ENCODE data around the gene ATP2A3.

The ATP2A3 gene

GRCh38 chr17:3970668-3971067, 6.4 kb upstream of the ATP2A3 start:
- DNase-seq: no peak

- no peak for DNase-seq
Measured at GRCh38 chr17:3969963-3970362, 5.7 kb upstream of the ATP2A3 start.

- no peak for DNase-seq
Measured at GRCh38 chr17:3968886-3969524, 4.8 kb upstream of the ATP2A3 start.

- no peak for DNase-seq
Measured at GRCh38 chr17:3968015-3968414, 3.8 kb upstream of the ATP2A3 start.

GRCh38 chr17:3966720-3967363, 2.6 kb upstream of the ATP2A3 start:
- no peak for DNase-seq

GRCh38 chr17:3965118-3965800, 1.0 kb upstream of the ATP2A3 start:
- DNase-seq: peak; percentile 61 to 62

GRCh38 chr17:3963237-3964201, 718 bp downstream of the ATP2A3 start:
- peak; percentile 49 to 58 for DNase-seq

- DNase-seq: no peak
Measured at GRCh38 chr17:3962965-3963236, 1.3 kb downstream of the ATP2A3 start.

GRCh38 chr17:3962217-3962964, 1.8 kb downstream of the ATP2A3 start:
- DNase-seq: no peak

- peak; percentile 10 to 15 for DNase-seq
Measured at GRCh38 chr17:3961564-3962047, 2.6 kb downstream of the ATP2A3 start.

GRCh38 chr17:3960764-3961163, 3.5 kb downstream of the ATP2A3 start:
- DNase-seq: no peak

GRCh38 chr17:3959921-3960601, 4.2 kb downstream of the ATP2A3 start:
- no peak for DNase-seq

GRCh38 chr17:3959295-3959899, 4.8 kb downstream of the ATP2A3 start:
- no peak for DNase-seq

- DNase-seq: no peak
Measured at GRCh38 chr17:3957735-3958599, 6.3 kb downstream of the ATP2A3 start.

GRCh38 chr17:3956983-3957382, 7.3 kb downstream of the ATP2A3 start:
- DNase-seq: no peak

GRCh38 chr17:3956327-3956957, 7.8 kb downstream of the ATP2A3 start:
- no peak for DNase-seq

- DNase-seq: no peak
Measured at GRCh38 chr17:3955673-3955988, 8.6 kb downstream of the ATP2A3 start.

GRCh38 chr17:3954976-3955672, 9.1 kb downstream of the ATP2A3 start:
- no peak for DNase-seq

- DNase-seq: no peak
Measured at GRCh38 chr17:3954086-3954485, 10.2 kb downstream of the ATP2A3 start.

Data from activated CD4-positive, alpha-beta T cell treated with anti-CD3 and anti-CD28 coated beads for 4 hours (primary cell).